DOHH2 (cell line): Measurements from ENCODE around the gene XPOT.
A peak's percentile ranks its signal among the peaks of the same experiment; 100 is the strongest.

Experiments used
- H3F3A ChIP-seq: fragments of 200-600 bp; sonication (generic), shearing (Covaris generic); 2 replicates; pipeline ENCODE4 v1.6.0; 2016; ENCODE audit warnings: antibody characterized with exemption, mild to moderate bottlenecking; ENCODE audit not compliant: control insufficient read depth, insufficient read depth
- H3K27ac ChIP-seq: fragments of 200-600 bp; sonication (generic); 2 replicates; pipeline ENCODE4 v1.5.1; 2014; ENCODE audit warnings: low read depth, mild to moderate bottlenecking, low read length, moderate library complexity
- H3K27me3 ChIP-seq: fragments of 200-600 bp; sonication (generic); 2 replicates; pipeline ENCODE4 v1.6.1; 2014; ENCODE audit warnings: mild to moderate bottlenecking, low read length, mixed read lengths; ENCODE audit not compliant: control insufficient read depth
- H3K36me3 ChIP-seq: fragments of 200-600 bp; sonication (generic); 2 replicates; pipeline ENCODE4 v1.6.1; 2014; ENCODE audit warnings: mild to moderate bottlenecking, low read length, moderate library complexity, mixed read lengths; ENCODE audit not compliant: control insufficient read depth
- H3K4me1 ChIP-seq: fragments of 200-600 bp; sonication (generic); 2 replicates; pipeline ENCODE4 v1.6.1; 2014; ENCODE audit warnings: mild to moderate bottlenecking, low read length, mixed read lengths; ENCODE audit not compliant: control insufficient read depth
- H3K4me2 ChIP-seq: fragments of 200-600 bp; sonication (generic); 2 replicates; pipeline ENCODE4 v1.6.0; 2014; ENCODE audit warnings: mild to moderate bottlenecking, low read length, moderate library complexity
- H3K4me3 ChIP-seq: fragments of 200-600 bp; sonication (generic); 2 replicates; pipeline ENCODE4 v1.5.1; 2014; ENCODE audit warnings: mild to moderate bottlenecking, low read length, mixed read lengths
- H3K79me2 ChIP-seq: fragments of 200-600 bp; sonication (generic); 2 replicates; pipeline ENCODE4 v1.6.1; 2014; ENCODE audit warnings: mild to moderate bottlenecking, low read length, mixed read lengths; ENCODE audit not compliant: control insufficient read depth
- H3K9me2 ChIP-seq: fragments of 200-600 bp; sonication (generic); replicated peaks from 2 replicates; pipeline ENCODE4 v1.6.1; 2014; ENCODE audit warnings: mild to moderate bottlenecking, low read length, mixed read lengths; ENCODE audit not compliant: control insufficient read depth
- H3K9me3 ChIP-seq: fragments of 200-600 bp; sonication (generic); 2 replicates; pipeline ENCODE4 v1.6.1; 2014; ENCODE audit warnings: antibody characterized with exemption, low read length, mixed read lengths; ENCODE audit not compliant: control insufficient read depth, insufficient read depth
- H4K20me1 ChIP-seq: fragments of 200-600 bp; sonication (generic); 2 replicates; pipeline ENCODE4 v1.6.0; 2014; ENCODE audit warnings: low read depth, mild to moderate bottlenecking, antibody characterized with exemption, low read length, moderate library complexity; ENCODE audit not compliant: control insufficient read depth, insufficient read depth
- CTCF ChIP-seq: fragments of 200-600 bp; sonication (generic); IDR thresholded peaks from one replicate; pipeline ENCODE4 v1.5.1; 2014; ENCODE audit warnings: antibody characterized with exemption, mild to moderate bottlenecking, low read depth, low read length; ENCODE audit not compliant: poor library complexity, severe bottlenecking
- EZH2phosphoT487 ChIP-seq: fragments of 200-600 bp; sonication (generic); IDR thresholded peaks from 2 replicates; pipeline ENCODE4 v1.6.1; 2017; ENCODE audit warnings: borderline replicate concordance, mild to moderate bottlenecking, antibody characterized with exemption, low read length, moderate library complexity, mixed read lengths

The XPOT gene

GRCh38 chr12:64450711-64451486 is 46.7 kb downstream of the XPOT start:
- Histone ChIP-seq H3K9me2 (no peaks in the 10 kb centered on the region), H3K4me1 (peaks cover 26% of the 10 kb centered on the region), H3K9me3 (no peaks in the 10 kb centered on the region), H3F3A (peaks cover 36% of the 10 kb centered on the region), H4K20me1 (peaks cover 7% of the 10 kb centered on the region), H3K4me2 (peak overlapping the region; percentile 71), H3K79me2 (peaks cover 61% of the 10 kb centered on the region), H3K27me3 (no peaks in the 10 kb centered on the region), H3K27ac (peak overlapping the region; percentile 64), H3K36me3 (peaks cover 63% of the 10 kb centered on the region), H3K4me3 (peak overlapping the region; percentile 98)
- no peak for TF ChIP-seq EZH2phosphoT487

GRCh38 chr12:64451687-64452558 is 47.7 kb downstream of the XPOT start, which contains the start of gene TBK1:
Gene TBK1 (plus strand): TSS chr12:64452120. CDS start chr12:64455871, 3,751 bp downstream.
- Histone ChIP-seq H3K9me2 (no peaks in the 10 kb centered on the region), H3K27ac (peak within 1 kb of the TSS; percentile 64), H3K4me2 (peak within 1 kb of the TSS; percentile 71), H3K36me3 (peaks cover 59% of the 10 kb centered on the region), H3F3A (peaks cover 37% of the 10 kb centered on the region), H3K79me2 (peaks cover 69% of the 10 kb centered on the region), H3K9me3 (no peaks in the 10 kb centered on the region), H4K20me1 (peaks cover 8% of the 10 kb centered on the region), H3K4me3 (peak within 1 kb of the TSS; percentile 98), H3K4me1 (peaks cover 32% of the 10 kb centered on the region), H3K27me3 (no peaks in the 10 kb centered on the region)
- TF ChIP-seq CTCF (no peak), EZH2phosphoT487 (no peak)

- Histone ChIP-seq H3K27ac (peak overlapping the region; percentile 64), H3F3A (peaks cover 39% of the 10 kb centered on the region), H3K36me3 (peaks cover 59% of the 10 kb centered on the region), H3K4me1 (peaks cover 39% of the 10 kb centered on the region), H4K20me1 (peaks cover 11% of the 10 kb centered on the region), H3K9me3 (no peaks in the 10 kb centered on the region), H3K79me2 (peaks cover 77% of the 10 kb centered on the region), H3K4me3 (peak overlapping the region; percentile 98), H3K27me3 (no peaks in the 10 kb centered on the region), H3K9me2 (no peaks in the 10 kb centered on the region), H3K4me2 (peak overlapping the region; percentile 71)
- no peak for TF ChIP-seq EZH2phosphoT487
- TF ChIP-seq CTCF, result no peak
Measured at GRCh38 chr12:64452559-64453329, 48.6 kb downstream of the XPOT start.
